ENCODE results near the gene SNX8.

DNA sequence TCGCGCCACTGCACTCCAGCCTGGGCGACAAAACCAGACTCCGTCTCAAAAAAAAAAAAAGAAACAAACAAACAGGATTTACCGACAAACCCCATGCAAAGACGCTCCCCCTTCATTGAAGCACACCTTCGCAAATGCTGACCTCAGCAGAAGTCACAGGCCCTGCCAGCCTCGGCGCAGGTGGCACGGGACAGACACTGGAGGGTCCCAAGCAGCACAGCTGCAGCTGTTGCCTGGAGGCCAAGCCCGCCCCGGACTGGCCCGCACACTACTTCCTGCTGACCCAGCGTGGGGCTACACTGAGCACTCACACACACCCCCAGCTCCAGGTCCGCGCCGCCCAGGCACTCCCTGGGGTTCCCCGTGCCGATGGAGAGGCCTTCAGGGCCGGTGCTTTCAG lies 31.2 kb downstream of the SNX8 start:
- TF ChIP-seq, protein P1, sequence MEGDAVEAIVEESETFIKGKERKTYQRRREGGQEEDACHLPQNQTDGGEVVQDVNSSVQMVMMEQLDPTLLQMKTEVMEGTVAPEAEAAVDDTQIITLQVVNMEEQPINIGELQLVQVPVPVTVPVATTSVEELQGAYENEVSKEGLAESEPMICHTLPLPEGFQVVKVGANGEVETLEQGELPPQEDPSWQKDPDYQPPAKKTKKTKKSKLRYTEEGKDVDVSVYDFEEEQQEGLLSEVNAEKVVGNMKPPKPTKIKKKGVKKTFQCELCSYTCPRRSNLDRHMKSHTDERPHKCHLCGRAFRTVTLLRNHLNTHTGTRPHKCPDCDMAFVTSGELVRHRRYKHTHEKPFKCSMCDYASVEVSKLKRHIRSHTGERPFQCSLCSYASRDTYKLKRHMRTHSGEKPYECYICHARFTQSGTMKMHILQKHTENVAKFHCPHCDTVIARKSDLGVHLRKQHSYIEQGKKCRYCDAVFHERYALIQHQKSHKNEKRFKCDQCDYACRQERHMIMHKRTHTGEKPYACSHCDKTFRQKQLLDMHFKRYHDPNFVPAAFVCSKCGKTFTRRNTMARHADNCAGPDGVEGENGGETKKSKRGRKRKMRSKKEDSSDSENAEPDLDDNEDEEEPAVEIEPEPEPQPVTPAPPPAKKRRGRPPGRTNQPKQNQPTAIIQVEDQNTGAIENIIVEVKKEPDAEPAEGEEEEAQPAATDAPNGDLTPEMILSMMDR (IDR thresholded peaks at IDR 0.05; ENCODE audit: low read depth, low read length, poor library complexity, severe bottlenecking) = no peak
- TF ChIP-seq EZH2phosphoT487 (IDR thresholded peaks at IDR 0.05; ENCODE audit: borderline replicate concordance, low read length) = no peak
